Spleen (tissue), 11 donors: ENCODE results near the gene ARHGAP45. TPM values are rescaled to one million over a fixed set of nuclear protein-coding genes. Genes with fewer than 3 reads are reported as not detected.

ENCODE experiments used
- DNase-seq: peaks from one replicate; pipeline ENCODE4 v3.0.0-alpha.2; 2020
- H3K27ac ChIP-seq, 8 donors: fragments of 200-600 bp; sonication (generic) in 7 of 8; 1 replicate in 4 of 8; 2 replicates in 4 of 8; pipeline versions ENCODE4 v1.5.0 to v1.8.0; 2016 to 2021; ENCODE audit warnings: inconsistent platforms in 4 of 8, mild to moderate bottlenecking in 4 of 8, moderate library complexity in 1 of 8
- H3K27me3 ChIP-seq, 7 donors: fragments of 200-600 bp; sonication (generic) in 6 of 7; replicated peaks in 1 of 7; 1 replicate in 4 of 7; 2 replicates in 3 of 7; pipeline versions ENCODE4 v1.5.0 to v1.8.0; 2016 to 2021; ENCODE audit warnings: inconsistent platforms in 3 of 7, mild to moderate bottlenecking in 1 of 7
- H3K36me3 ChIP-seq, 6 donors: fragments of 200-600 bp; sonication (generic) in 5 of 6; 1 replicate in 4 of 6; 2 replicates in 2 of 6; pipeline versions ENCODE4 v1.5.0 to v1.8.0; 2016 to 2021; ENCODE audit warnings: inconsistent platforms in 2 of 6
- H3K4me1 ChIP-seq, 6 donors: fragments of 200-600 bp; sonication (generic) in 5 of 6; 1 replicate in 3 of 6; 2 replicates in 3 of 6; pipeline versions ENCODE4 v1.5.0 to v1.8.0; 2016 to 2021; ENCODE audit warnings: inconsistent platforms in 3 of 6
- H3K4me3 ChIP-seq, 8 donors: fragments of 200-600 bp; sonication (generic) in 7 of 8; 1 replicate in 4 of 8; 2 replicates in 4 of 8; pipeline versions ENCODE4 v1.5.0 to v1.8.0; 2016 to 2021; ENCODE audit warnings: inconsistent platforms in 4 of 8, mild to moderate bottlenecking in 4 of 8, moderate library complexity in 2 of 8
- H3K9me3 ChIP-seq, 8 donors: fragments of 200-600 bp; sonication (generic) in 7 of 8; 1 replicate in 4 of 8; 2 replicates in 4 of 8; pipeline versions ENCODE4 v1.5.0 to v1.8.0; 2016 to 2021; ENCODE audit warnings: inconsistent platforms in 4 of 8
- POLR2A ChIP-seq, 3 donors: fragments of 450-650 bp; IDR thresholded peaks; one replicate each; pipeline ENCODE4 v1.5.1; 2017; ENCODE audit warnings: antibody characterized with exemption in 3 of 3, mild to moderate bottlenecking in 1 of 3
- POLR2AphosphoS5 ChIP-seq, 3 donors: sonication (generic); formaldehyde crosslinking; IDR thresholded peaks; one replicate each; pipeline ENCODE4 v1.5.1; 2017; ENCODE audit warnings: antibody characterized with exemption in 3 of 3
- WGBS, 5 donors: extraction: QIAGEN DNeasy Blood & Tissue Kit in 3 of 5; methylation state at CpG; one replicate each; pipeline versions ENCODE4 v1.1.5 to v1.1.7; 2013 to 2018; 5-methylcytosine and 5-hydroxymethylcytosine counted together
- intact Hi-C: fragments of 100-400 bp; cut with DNase I; formaldehyde crosslinking; loops from one replicate; pipeline ENCODE4 v1.15.0; 2023; ENCODE audit warnings: low total_unique reads
- polyA plus RNA-seq, 3 donors: library from polyadenylated mRNA; stranded (reverse); fragments of 200-250 nt; gene quantifications; one replicate each; pipeline ENCODE4 v1.2.1, GENCODE V29; 2013
- total RNA-seq, 7 donors: library from RNA; depleted of rRNA in 3 of 7; stranded (reverse); fragments of >200 nt in 3 of 7; fragmentation: NEBNext Ultra II Directional in 4 of 7; extraction: Animal tissue kit (Norgen Biotek cat#: 25700) in 4 of 7; gene quantifications; one replicate each; pipeline versions ENCODE4 v1.1.0 to v1.2.1, GENCODE V29; 2016 to 2021
- TF ChIP-seq, protein P1 (sequence below), 11 experiments: fragments of 200-600 bp in 7 of 11; fragments of 450-650 bp in 4 of 11; sonication (generic) in 4 of 11; IDR thresholded peaks in 8 of 11; conservative IDR thresholded peaks in 3 of 11; 1 replicate in 7 of 11; 2 replicates in 4 of 11; pipeline versions ENCODE4 v1.4.0 to v1.8.0; 2016 to 2021; ENCODE audit warnings: antibody characterized with exemption in 11 of 11, inconsistent platforms in 4 of 11, mild to moderate bottlenecking in 1 of 11
- donor health status: healthy with polysubstance abuse.
- donor health status: DM: no; HTN: no; CAD: no; lungs with moderate emphysema.
- donor health status: DM: no; HTN: no; CAD: no.
- donor health status: Bipolar disorder and iron deficiency.
- donor health status: healthy.
- donor health status: DM: no; HTN: no; CAD: no.
- donor health status: DM: yes; HTN: yes; CAD: no.

The ARHGAP45 gene
- total and polyA plus RNA-seq, 10 donors: 161 to 356 (median 245) TPM

DNA sequence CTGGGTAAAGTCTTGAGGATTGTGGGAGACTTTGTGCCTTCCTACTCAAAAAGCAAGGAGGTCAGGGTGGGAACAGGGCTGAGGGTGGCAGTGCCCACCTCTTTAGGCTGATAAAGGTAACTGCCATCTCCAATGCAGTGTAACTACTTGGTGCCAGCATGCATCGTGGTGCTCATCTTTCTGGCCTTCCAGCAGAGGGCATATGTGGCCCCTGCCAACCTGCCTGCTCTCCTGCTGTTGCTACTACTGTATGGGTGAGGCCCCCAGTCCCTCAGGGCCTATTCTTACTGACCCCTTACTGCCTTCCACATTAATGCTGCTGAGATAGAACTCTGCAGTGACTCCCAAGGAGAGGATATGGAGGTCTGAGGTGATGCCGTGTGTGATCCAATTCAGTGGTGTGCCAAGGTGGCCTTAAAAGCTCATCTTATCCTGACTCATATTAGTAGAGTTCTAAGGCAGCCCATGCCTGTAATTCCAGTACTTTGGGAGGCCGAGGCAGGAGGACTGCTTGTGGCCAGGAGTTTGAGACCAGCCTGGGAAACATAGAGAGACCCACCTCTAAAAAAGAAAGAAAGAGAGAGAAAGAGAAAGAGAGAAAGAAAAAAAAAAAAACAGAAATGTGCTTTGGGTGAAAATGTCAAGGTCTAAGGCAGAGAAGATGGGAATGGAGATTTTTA lies 9.7 kb upstream of the ARHGAP45 start:
- intact Hi-C loops: no loop called here
- no peak for TF ChIP-seq POLR2A (IDR thresholded peaks at IDR 0.05)
- TF ChIP-seq, protein P1, sequence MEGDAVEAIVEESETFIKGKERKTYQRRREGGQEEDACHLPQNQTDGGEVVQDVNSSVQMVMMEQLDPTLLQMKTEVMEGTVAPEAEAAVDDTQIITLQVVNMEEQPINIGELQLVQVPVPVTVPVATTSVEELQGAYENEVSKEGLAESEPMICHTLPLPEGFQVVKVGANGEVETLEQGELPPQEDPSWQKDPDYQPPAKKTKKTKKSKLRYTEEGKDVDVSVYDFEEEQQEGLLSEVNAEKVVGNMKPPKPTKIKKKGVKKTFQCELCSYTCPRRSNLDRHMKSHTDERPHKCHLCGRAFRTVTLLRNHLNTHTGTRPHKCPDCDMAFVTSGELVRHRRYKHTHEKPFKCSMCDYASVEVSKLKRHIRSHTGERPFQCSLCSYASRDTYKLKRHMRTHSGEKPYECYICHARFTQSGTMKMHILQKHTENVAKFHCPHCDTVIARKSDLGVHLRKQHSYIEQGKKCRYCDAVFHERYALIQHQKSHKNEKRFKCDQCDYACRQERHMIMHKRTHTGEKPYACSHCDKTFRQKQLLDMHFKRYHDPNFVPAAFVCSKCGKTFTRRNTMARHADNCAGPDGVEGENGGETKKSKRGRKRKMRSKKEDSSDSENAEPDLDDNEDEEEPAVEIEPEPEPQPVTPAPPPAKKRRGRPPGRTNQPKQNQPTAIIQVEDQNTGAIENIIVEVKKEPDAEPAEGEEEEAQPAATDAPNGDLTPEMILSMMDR (IDR thresholded peaks at IDR 0.05 in 8 of 11, conservative IDR thresholded peaks at IDR 0.05 in 3 of 11): peak in 7 of 11 experiments; percentile 33 to 54 (median 44)
- peak in 1 of 3 donors; percentile 62 for TF ChIP-seq POLR2AphosphoS5 (IDR thresholded peaks at IDR 0.05)
- H3K27ac ChIP-seq: peak overlapping the region in 5 of 8 donors; percentile 24 to 59 (median 44)
- H3K4me1 ChIP-seq: peaks cover 0 to 13% (median 4%) of the 10 kb centered on the region in 6 donors
- 33 to 51% (median 49%) methylated on average over 3 of the region's 3 CpGs for WGBS, 5 donors
- H3K4me3 ChIP-seq: no peak overlapping the region
- H3K9me3 ChIP-seq: peaks cover 17 to 57% (median 42%) of the 10 kb centered on the region in 8 donors
- DNase-seq: peak; percentile 78
- H3K27me3 ChIP-seq: no peaks in the 10 kb centered on the region
- peaks cover 2 to 77% (median 45%) of the 10 kb centered on the region in 6 donors for H3K36me3 ChIP-seq

DNA sequence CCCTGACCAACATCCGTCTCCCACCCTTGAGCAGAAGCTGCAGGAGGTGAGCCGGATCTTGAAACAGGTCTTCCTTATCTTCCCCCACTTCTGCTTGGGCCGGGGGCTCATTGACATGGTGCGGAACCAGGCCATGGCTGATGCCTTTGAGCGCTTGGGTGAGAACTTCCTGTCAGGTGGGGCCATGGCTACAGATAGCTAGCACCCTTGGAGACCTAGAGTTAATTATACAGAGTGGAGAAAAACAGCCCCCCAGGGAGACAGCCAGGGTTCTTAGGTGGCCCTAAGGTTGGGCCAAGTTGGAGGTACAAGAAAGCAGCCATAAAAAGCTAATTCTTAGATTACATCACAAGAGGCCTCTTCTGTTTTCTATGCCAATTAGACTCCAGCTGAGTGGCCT lies 8.9 kb upstream of the ARHGAP45 start:
- Histone ChIP-seq H3K27ac (peak overlapping the region in 5 of 8 donors; percentile 24 to 59 (median 44)), H3K4me1 (peaks cover 0 to 13% (median 4%) of the 10 kb centered on the region in 6 donors), H3K36me3 (peaks cover 2 to 73% (median 45%) of the 10 kb centered on the region in 6 donors), H3K27me3 (no peaks in the 10 kb centered on the region), H3K4me3 (no peak overlapping the region), H3K9me3 (peaks cover 17 to 57% (median 42%) of the 10 kb centered on the region in 8 donors)
- TF ChIP-seq POLR2AphosphoS5 (IDR thresholded peaks at IDR 0.05) (no peak), POLR2A (IDR thresholded peaks at IDR 0.05) (no peak)
- TF ChIP-seq, protein P1 (IDR thresholded peaks at IDR 0.05 in 8 of 11, conservative IDR thresholded peaks at IDR 0.05 in 3 of 11): no peak
- intact Hi-C loops: no loop called here
- DNase-seq: no peak
- WGBS, 5 donors: 66 to 90% (median 79%) methylated on average over 3 to 5 of the region's 5 CpGs

DNA sequence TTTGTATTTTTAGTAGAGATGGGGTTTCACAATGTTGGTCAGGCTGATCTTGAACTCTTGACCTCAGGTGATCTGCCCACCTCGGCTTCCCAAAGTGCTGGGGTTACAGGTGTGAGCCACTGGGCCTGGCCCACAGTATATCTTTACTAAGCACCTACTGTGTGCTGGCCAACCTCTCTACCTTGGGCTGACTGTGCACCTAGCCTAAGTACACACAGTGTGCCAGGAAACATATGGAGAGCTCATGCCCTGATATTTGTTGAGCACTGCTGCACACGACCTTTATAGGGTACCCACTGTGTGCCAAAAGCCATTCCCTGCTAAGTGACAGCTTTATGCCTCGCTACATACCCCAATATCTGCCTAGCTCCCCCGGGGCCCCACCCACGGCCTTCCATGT lies 6.3 kb upstream of the ARHGAP45 start:
- peak; percentile 67 for DNase-seq
- H3K9me3 ChIP-seq: peaks cover 17 to 46% (median 41%) of the 10 kb centered on the region in 8 donors
- H3K27me3 ChIP-seq: no peaks in the 10 kb centered on the region
- no peak for TF ChIP-seq POLR2A (IDR thresholded peaks at IDR 0.05)
- TF ChIP-seq, protein P1 (IDR thresholded peaks at IDR 0.05 in 8 of 11, conservative IDR thresholded peaks at IDR 0.05 in 3 of 11): no peak
- TF ChIP-seq POLR2AphosphoS5 (IDR thresholded peaks at IDR 0.05): no peak
- intact Hi-C loops: no loop called here
- WGBS, 5 donors: 82 to 92% (median 86%) methylated on average over 2 to 5 of the region's 5 CpGs
- no peak overlapping the region for H3K4me3 ChIP-seq
- H3K36me3 ChIP-seq: peaks cover 2 to 49% (median 27%) of the 10 kb centered on the region in 6 donors
- no peak overlapping the region for H3K27ac ChIP-seq
- peaks cover 11 to 37% (median 25%) of the 10 kb centered on the region in 6 donors for H3K4me1 ChIP-seq

DNA sequence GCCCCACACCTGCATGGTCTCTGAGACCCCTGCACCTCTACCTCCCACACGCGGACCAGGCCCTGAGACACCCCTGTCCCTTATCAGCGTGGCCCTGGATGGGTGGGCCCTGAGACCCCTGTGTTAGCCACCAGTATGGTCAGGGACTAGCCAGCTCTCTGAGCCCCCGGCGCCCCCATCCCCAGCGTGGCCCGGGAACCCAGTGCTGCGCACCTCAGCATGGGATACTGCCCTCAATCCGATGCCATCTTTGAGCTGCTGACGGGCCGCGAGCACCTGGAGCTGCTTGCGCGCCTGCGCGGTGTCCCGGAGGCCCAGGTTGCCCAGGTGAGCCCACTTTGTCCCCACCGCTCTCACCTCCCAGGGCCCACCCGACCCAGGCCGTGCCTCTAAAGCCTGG lies 5.0 kb upstream of the ARHGAP45 start:
- intact Hi-C loops: no loop called here
- 93 to 98% (median 96%) methylated on average over 19 to 20 of the region's 20 CpGs for WGBS, 5 donors
- Histone ChIP-seq H3K4me3 (no peak overlapping the region), H3K9me3 (peaks cover 13 to 33% (median 28%) of the 10 kb centered on the region in 8 donors), H3K4me1 (peaks cover 22 to 50% (median 38%) of the 10 kb centered on the region in 6 donors), H3K27ac (no peak overlapping the region), H3K36me3 (peaks cover 2 to 36% (median 14%) of the 10 kb centered on the region in 6 donors), H3K27me3 (peaks cover 0 to 5% (median 0%) of the 10 kb centered on the region in 7 donors)
- TF ChIP-seq POLR2AphosphoS5 (IDR thresholded peaks at IDR 0.05): peak in 1 of 3 donors; percentile 39
- TF ChIP-seq, protein P1 (IDR thresholded peaks at IDR 0.05 in 8 of 11, conservative IDR thresholded peaks at IDR 0.05 in 3 of 11): no peak
- peak; percentile 78 for DNase-seq
